Measurements from ENCODE around the gene RAD54L.

DNA sequence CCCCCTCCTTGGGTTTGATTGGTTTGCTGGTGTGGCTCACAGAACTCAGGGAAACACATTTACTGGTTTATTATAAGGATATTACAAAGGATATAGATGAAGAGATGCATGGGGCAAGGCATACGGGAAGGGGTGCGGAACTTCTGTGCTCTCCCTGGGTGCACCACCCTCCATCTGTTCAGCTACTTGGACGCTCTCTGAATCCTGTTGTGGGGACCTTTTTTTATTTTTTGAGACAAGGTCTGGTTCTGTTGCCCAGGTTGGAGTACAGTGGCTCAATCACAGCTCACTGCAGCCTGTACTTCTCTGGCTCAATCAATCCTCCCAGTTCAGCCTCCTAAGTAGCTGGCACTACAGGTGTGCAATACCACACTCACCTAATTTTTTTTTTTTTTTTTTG lies 37.0 kb upstream of the RAD54L start:
- TF ChIP-seq, protein P1, sequence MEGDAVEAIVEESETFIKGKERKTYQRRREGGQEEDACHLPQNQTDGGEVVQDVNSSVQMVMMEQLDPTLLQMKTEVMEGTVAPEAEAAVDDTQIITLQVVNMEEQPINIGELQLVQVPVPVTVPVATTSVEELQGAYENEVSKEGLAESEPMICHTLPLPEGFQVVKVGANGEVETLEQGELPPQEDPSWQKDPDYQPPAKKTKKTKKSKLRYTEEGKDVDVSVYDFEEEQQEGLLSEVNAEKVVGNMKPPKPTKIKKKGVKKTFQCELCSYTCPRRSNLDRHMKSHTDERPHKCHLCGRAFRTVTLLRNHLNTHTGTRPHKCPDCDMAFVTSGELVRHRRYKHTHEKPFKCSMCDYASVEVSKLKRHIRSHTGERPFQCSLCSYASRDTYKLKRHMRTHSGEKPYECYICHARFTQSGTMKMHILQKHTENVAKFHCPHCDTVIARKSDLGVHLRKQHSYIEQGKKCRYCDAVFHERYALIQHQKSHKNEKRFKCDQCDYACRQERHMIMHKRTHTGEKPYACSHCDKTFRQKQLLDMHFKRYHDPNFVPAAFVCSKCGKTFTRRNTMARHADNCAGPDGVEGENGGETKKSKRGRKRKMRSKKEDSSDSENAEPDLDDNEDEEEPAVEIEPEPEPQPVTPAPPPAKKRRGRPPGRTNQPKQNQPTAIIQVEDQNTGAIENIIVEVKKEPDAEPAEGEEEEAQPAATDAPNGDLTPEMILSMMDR (IDR thresholded peaks at IDR 0.05; ENCODE audit: low read depth, low read length) = no peak
- TF ChIP-seq EZH2phosphoT487 (IDR thresholded peaks at IDR 0.05; ENCODE audit: low read depth) = no peak

Measured in OCI-LY3 (cell line).